ENCODE results near the gene OTX1. TPM values are rescaled to one million over a fixed set of nuclear protein-coding genes. Genes with fewer than 3 reads are reported as not detected.

Gene OTX1
- total and polyA plus RNA-seq, 2 donors (not counting 1 experiment from before 2014, with no cell fraction given), result 0.17 TPM; not detected in 1

DNA sequence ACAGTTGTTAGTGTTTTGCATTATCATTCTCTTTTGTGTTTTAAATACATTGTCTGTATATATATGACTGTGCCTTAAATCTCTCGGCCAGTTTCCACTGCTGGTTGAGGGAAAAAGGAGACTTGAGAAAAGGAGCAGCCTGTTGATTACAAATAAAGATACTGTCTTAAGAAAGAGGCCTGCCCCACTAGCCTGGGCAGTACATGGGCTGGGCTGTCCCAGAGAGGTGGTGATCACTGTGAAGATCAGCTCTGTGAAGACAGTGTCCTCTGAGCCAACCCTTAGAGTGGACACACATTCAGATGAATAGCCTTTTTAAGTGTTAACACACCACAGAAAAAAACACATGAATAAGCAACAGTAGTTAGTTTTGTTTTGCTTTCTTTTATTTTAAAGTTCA lies 10.0 kb upstream of the OTX1 start:
- no peak overlapping the region for H3K9ac ChIP-seq (ENCODE audit: insufficient read depth, low read length)
- no peaks in the 10 kb centered on the region for H3K9me3 ChIP-seq (ENCODE audit: control insufficient read depth, insufficient read depth, low read depth, low read length)
- no peaks in the 10 kb centered on the region for H3K4me1 ChIP-seq (ENCODE audit: control insufficient read depth, extremely low read depth, insufficient read depth, low read length)
- H3K79me2 ChIP-seq (ENCODE audit: control insufficient read depth, insufficient read depth, low read length), result no peaks in the 10 kb centered on the region
- H3K27me3 ChIP-seq (ENCODE audit: control insufficient read depth, insufficient read depth, low read length), result no peaks in the 10 kb centered on the region
- peaks cover 3% of the 10 kb centered on the region for H3K36me3 ChIP-seq (ENCODE audit: control insufficient read depth, insufficient read depth, low read length)
- no peak overlapping the region for H2AFZ ChIP-seq (ENCODE audit: low read length)
- H4K20me1 ChIP-seq (ENCODE audit: control insufficient read depth, extremely low read depth, insufficient read depth, low read length), result peaks cover 1% of the 10 kb centered on the region
- DNase-seq (ENCODE audit: low read depth in 2 of 2), result no peak
- TF ChIP-seq, protein P1, sequence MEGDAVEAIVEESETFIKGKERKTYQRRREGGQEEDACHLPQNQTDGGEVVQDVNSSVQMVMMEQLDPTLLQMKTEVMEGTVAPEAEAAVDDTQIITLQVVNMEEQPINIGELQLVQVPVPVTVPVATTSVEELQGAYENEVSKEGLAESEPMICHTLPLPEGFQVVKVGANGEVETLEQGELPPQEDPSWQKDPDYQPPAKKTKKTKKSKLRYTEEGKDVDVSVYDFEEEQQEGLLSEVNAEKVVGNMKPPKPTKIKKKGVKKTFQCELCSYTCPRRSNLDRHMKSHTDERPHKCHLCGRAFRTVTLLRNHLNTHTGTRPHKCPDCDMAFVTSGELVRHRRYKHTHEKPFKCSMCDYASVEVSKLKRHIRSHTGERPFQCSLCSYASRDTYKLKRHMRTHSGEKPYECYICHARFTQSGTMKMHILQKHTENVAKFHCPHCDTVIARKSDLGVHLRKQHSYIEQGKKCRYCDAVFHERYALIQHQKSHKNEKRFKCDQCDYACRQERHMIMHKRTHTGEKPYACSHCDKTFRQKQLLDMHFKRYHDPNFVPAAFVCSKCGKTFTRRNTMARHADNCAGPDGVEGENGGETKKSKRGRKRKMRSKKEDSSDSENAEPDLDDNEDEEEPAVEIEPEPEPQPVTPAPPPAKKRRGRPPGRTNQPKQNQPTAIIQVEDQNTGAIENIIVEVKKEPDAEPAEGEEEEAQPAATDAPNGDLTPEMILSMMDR (conservative IDR thresholded peaks at IDR 0.05 in 1 of 2, IDR thresholded peaks at IDR 0.05 in 1 of 2; ENCODE audit: low read depth in 1 of 2, low read length in 2 of 2), result no peak
- TF ChIP-seq EZH2 (IDR thresholded peaks at IDR 0.05; ENCODE audit: low read length, missing control alignments), result no peak
- H3K27ac ChIP-seq (ENCODE audit: insufficient read depth, low read length), result no peak overlapping the region
- H3K4me3 ChIP-seq (replicated peaks in 1 of 4; ENCODE audit: control extremely low read depth in 1 of 4, insufficient read depth in 1 of 4, low read depth in 3 of 4, low read length in 4 of 4), result no peak overlapping the region
- H3K4me2 ChIP-seq (ENCODE audit: extremely low read depth, insufficient read depth, low read length), result no peak overlapping the region

- DNase-seq (ENCODE audit: low read depth in 2 of 2), result no peak
- Histone ChIP-seq H3K4me3 (replicated peaks in 1 of 4; ENCODE audit: control extremely low read depth in 1 of 4, insufficient read depth in 1 of 4, low read depth in 3 of 4, low read length in 4 of 4) (no peak overlapping the region), H3K27me3 (ENCODE audit: control insufficient read depth, insufficient read depth, low read length) (no peaks in the 10 kb centered on the region), H2AFZ (ENCODE audit: low read length) (no peak overlapping the region), H3K4me2 (ENCODE audit: extremely low read depth, insufficient read depth, low read length) (no peak overlapping the region), H3K36me3 (ENCODE audit: control insufficient read depth, insufficient read depth, low read length) (peaks cover 3% of the 10 kb centered on the region), H4K20me1 (ENCODE audit: control insufficient read depth, extremely low read depth, insufficient read depth, low read length) (peaks cover 1% of the 10 kb centered on the region), H3K79me2 (ENCODE audit: control insufficient read depth, insufficient read depth, low read length) (no peaks in the 10 kb centered on the region), H3K9ac (ENCODE audit: insufficient read depth, low read length) (no peak overlapping the region), H3K27ac (ENCODE audit: insufficient read depth, low read length) (no peak overlapping the region), H3K4me1 (ENCODE audit: control insufficient read depth, extremely low read depth, insufficient read depth, low read length) (no peaks in the 10 kb centered on the region), H3K9me3 (ENCODE audit: control insufficient read depth, insufficient read depth, low read depth, low read length) (no peaks in the 10 kb centered on the region)
- TF ChIP-seq, protein P1 (conservative IDR thresholded peaks at IDR 0.05 in 1 of 2, IDR thresholded peaks at IDR 0.05 in 1 of 2; ENCODE audit: low read depth in 1 of 2, low read length in 2 of 2), result no peak
- TF ChIP-seq EZH2 (IDR thresholded peaks at IDR 0.05; ENCODE audit: low read length, missing control alignments), result no peak
These were observed 9.0 kb upstream of the OTX1 start for GRCh38 chr2:63041592-63041991.

GRCh38 chr2:63044362-63045327 lies 6.0 kb upstream of the OTX1 start:
- Histone ChIP-seq H4K20me1 (ENCODE audit: control insufficient read depth, extremely low read depth, insufficient read depth, low read length) (peaks cover 1% of the 10 kb centered on the region), H3K9ac (ENCODE audit: insufficient read depth, low read length) (no peak overlapping the region), H3K79me2 (ENCODE audit: control insufficient read depth, insufficient read depth, low read length) (no peaks in the 10 kb centered on the region), H3K4me2 (ENCODE audit: extremely low read depth, insufficient read depth, low read length) (no peak overlapping the region), H3K27ac (ENCODE audit: insufficient read depth, low read length) (no peak overlapping the region), H2AFZ (ENCODE audit: low read length) (no peak overlapping the region), H3K36me3 (ENCODE audit: control insufficient read depth, insufficient read depth, low read length) (peaks cover 3% of the 10 kb centered on the region), H3K9me3 (ENCODE audit: control insufficient read depth, insufficient read depth, low read depth, low read length) (no peaks in the 10 kb centered on the region), H3K27me3 (ENCODE audit: control insufficient read depth, insufficient read depth, low read length) (peaks cover 27% of the 10 kb centered on the region), H3K4me1 (ENCODE audit: control insufficient read depth, extremely low read depth, insufficient read depth, low read length) (no peaks in the 10 kb centered on the region), H3K4me3 (replicated peaks in 1 of 4; ENCODE audit: control extremely low read depth in 1 of 4, insufficient read depth in 1 of 4, low read depth in 3 of 4, low read length in 4 of 4) (no peak overlapping the region)
- TF ChIP-seq EZH2 (IDR thresholded peaks at IDR 0.05; ENCODE audit: low read length, missing control alignments), result no peak
- TF ChIP-seq, protein P1 (conservative IDR thresholded peaks at IDR 0.05 in 1 of 2, IDR thresholded peaks at IDR 0.05 in 1 of 2; ENCODE audit: low read depth in 1 of 2, low read length in 2 of 2), result no peak
- no peak for DNase-seq (ENCODE audit: low read depth in 2 of 2)

Data from fibroblast of lung (primary cell).